Keratinocyte (primary cell): ENCODE data around the gene MYO16.

ENCODE experiments used
- CTCF ChIP-seq, 3 experiments: IDR thresholded peaks in 1 of 3; conservative IDR thresholded peaks in 1 of 3; optimal IDR thresholded peaks in 1 of 3; 2 replicates in 2 of 3; 3 replicates in 1 of 3; pipeline versions ENCODE3 to v1.5.1; 2011; ENCODE audit warnings: low read length in 3 of 3, mild to moderate bottlenecking in 3 of 3, moderate library complexity in 2 of 3, control low read depth in 1 of 3, inconsistent platforms in 1 of 3; ENCODE audit not compliant: insufficient read depth in 2 of 3; ENCODE audit errors: extremely low read depth in 1 of 3
- EZH2 ChIP-seq: IDR thresholded peaks from one replicate; pipeline ENCODE4 v1.6.1; 2012; ENCODE audit warnings: inconsistent platforms, mild to moderate bottlenecking, low read length, moderate library complexity

- no peak for TF ChIP-seq CTCF (optimal IDR thresholded peaks at IDR 0.05 in 1 of 3, IDR thresholded peaks at IDR 0.05 in 1 of 3, conservative IDR thresholded peaks at IDR 0.05 in 1 of 3; ENCODE audit: extremely low read depth in 1 of 3, insufficient read depth in 2 of 3, low read length in 3 of 3)
- TF ChIP-seq EZH2, result no peak
Observed at GRCh38 chr13:108924134-108924533, 294.7 kb downstream of the MYO16 start.
